ENCODE data around the gene ZNF14. TPM values are rescaled to one million over a fixed set of nuclear protein-coding genes. Genes with fewer than 3 reads are reported as not detected.

ZNF14 gene
- total RNA-seq, 2 donors from 2014 or later: 4.6 to 4.7 TPM

GRCh38 chr19:19661675-19662251, 71.1 kb downstream of the ZNF14 start:
- ATAC-seq (no peak), DNase-seq (no peak)
- intact Hi-C loops (cut with DNase I): no loop called here

GRCh38 chr19:19661141-19661674, 71.7 kb downstream of the ZNF14 start:
- DNase-seq: no peak
- intact Hi-C loops (cut with DNase I): no loop called here
- ATAC-seq: no peak

Other genes starting within 250 kb of the ZNF14 start
- under 1 TPM; 0.50 to 0.88 TPM for gene TSSK6, start 217.6 kb downstream of the ZNF14 start, total RNA-seq
- 100 to 1,000 TPM; 850 to 852 TPM for gene NDUFA13, start 216.9 kb downstream of the ZNF14 start, total RNA-seq
- 1 to 10 TPM; 2.7 to 2.9 TPM for gene YJEFN3, start 204.2 kb downstream of the ZNF14 start, total RNA-seq
- under 1 TPM; 0.32 to 0.71 TPM for gene CILP2, start 194.8 kb downstream of the ZNF14 start, total RNA-seq
- gene PBX4, start 114.4 kb downstream of the ZNF14 start, total RNA-seq: under 1 TPM; 0.35 to 0.37 TPM
- gene LPAR2, start 104.9 kb downstream of the ZNF14 start, total RNA-seq: 1 to 10 TPM in 1 of 2 donors, under 1 TPM in 1; 0.47 to 2.6 TPM
- 1 to 10 TPM; 5.8 to 7.5 TPM for gene GMIP, start 89.5 kb downstream of the ZNF14 start, total RNA-seq
- gene ATP13A1, start 69.4 kb downstream of the ZNF14 start, total RNA-seq: 10 to 100 TPM; 24.1 to 29.6 TPM
- gene ZNF101, start 64.3 kb downstream of the ZNF14 start, total RNA-seq: 1 to 10 TPM; 4.9 to 6.4 TPM
- gene ZNF506, start 88.6 kb upstream of the ZNF14 start, total RNA-seq: 10 to 100 TPM; 12.5 to 12.8 TPM
- 1 to 10 TPM; 6.3 to 8.2 TPM for gene ZNF253, start 132.8 kb upstream of the ZNF14 start, total RNA-seq
- 1 to 10 TPM; 2.7 to 3.4 TPM for gene ZNF93, start 167.8 kb upstream of the ZNF14 start, total RNA-seq

Data from left cardiac atrium (tissue), 4 donors.